ENCODE measurements around the gene AKNA. TPM values are rescaled to one million over a fixed set of nuclear protein-coding genes. Genes with fewer than 3 reads are reported as not detected.
"Not testable (repeated sequence)": the region's sequence is repeated elsewhere in the genome, so short reads cannot be mapped to it uniquely, and the experiment has no call there.

Gene AKNA
- total and polyA plus RNA-seq, 3 experiments from 2014 or later = 45.6 to 126 (median 126) TPM

DNA sequence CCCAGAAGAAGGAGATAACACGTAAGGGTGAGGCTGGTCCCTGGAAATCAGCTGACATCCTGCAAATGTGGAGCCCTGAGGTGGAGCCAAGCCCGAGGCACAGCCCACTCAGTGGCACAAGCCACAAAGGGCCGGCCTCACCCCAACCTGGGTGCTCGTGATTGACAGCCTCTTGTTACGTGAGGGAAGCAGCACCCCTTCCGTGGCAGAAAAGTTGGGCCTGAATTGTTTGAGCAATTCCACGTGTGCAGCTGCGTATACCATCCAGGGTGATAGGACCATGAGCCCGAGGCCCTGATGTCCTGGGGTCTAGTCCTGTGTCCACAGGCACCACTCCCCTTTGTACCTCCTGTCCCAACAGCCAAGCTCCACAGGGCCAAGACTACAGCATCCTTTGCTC is 53.3 kb downstream of the AKNA start:
- Mint-ChIP-seq H3K4me1 (peaks cover 24 to 42% (median 35%) of the 10 kb centered on the region in 3 donors), H3K27me3 (peaks cover 0 to 4% of the 10 kb centered on the region in 2 donors), H3K9me3 (no peaks in the 10 kb centered on the region), H3K27ac (peak overlapping the region in 4 of 8 donors; percentile 40 to 47 (median 42)), H3K36me3 (peaks cover 0 to 49% (median 22%) of the 10 kb centered on the region in 3 donors), H3K4me3 (no peak overlapping the region)
- H3K4me1 ChIP-seq (ENCODE audit: insufficient read depth, low read length) = no peaks in the 10 kb centered on the region
- CTCF ChIA-PET = no interaction called here
- H3K36me3 ChIP-seq (ENCODE audit: insufficient read depth, low read length) = peaks cover 31% of the 10 kb centered on the region
- POLR2A ChIA-PET = no interaction called here
- H3K4me3 ChIP-seq (ENCODE audit: low read length) = no peak overlapping the region
- no peaks in the 10 kb centered on the region for H3K27me3 ChIP-seq (ENCODE audit: insufficient read depth, low read length, poor library complexity, severe bottlenecking)
- H3K9me3 ChIP-seq (ENCODE audit: low read length) = no peaks in the 10 kb centered on the region
- DNase-seq = no peak
- H3K27ac ChIP-seq (ENCODE audit: low read depth, low read length) = no peak overlapping the region

DNA sequence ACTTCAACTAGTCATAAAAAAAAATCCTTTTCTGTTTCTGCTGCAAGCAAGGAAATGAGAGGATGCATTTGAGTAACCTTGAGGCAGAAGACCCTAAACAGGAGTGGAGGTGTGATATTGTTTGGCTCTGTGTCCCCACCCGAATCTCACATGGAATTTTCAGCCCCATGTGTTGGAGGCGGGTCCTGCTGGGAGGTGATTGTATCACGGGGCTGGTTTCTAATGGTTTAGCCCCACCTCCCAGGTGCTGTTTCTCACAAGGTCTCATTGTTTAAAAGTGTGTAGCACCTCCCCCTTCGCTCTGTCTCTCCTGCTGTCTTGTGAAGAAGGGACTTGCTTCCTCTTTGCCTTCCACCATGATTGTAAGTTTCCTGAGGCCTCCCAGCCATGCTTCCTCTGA is 54.1 kb downstream of the AKNA start:
- H3K9me3 ChIP-seq (ENCODE audit: low read length); POLR2A ChIA-PET; H3K27me3 Mint-ChIP-seq; H3K4me1 ChIP-seq (ENCODE audit: insufficient read depth, low read length); H3K27me3 ChIP-seq (ENCODE audit: insufficient read depth, low read length, poor library complexity, severe bottlenecking); H3K4me3 Mint-ChIP-seq; H3K4me3 ChIP-seq (ENCODE audit: low read length); H3K9me3 Mint-ChIP-seq; DNase-seq; CTCF ChIA-PET; H3K27ac ChIP-seq (ENCODE audit: low read depth, low read length); H3K27ac Mint-ChIP-seq: not testable (repeated sequence)
- peaks cover 23% of the 10 kb centered on the region for H3K36me3 ChIP-seq (ENCODE audit: insufficient read depth, low read length)
- peaks cover 0 to 41% (median 14%) of the 10 kb centered on the region in 3 donors for H3K36me3 Mint-ChIP-seq
- H3K4me1 Mint-ChIP-seq = peaks cover 21 to 35% (median 27%) of the 10 kb centered on the region in 3 donors

- H3K27ac ChIP-seq (ENCODE audit: low read depth, low read length); H3K27me3 Mint-ChIP-seq; H3K4me1 ChIP-seq (ENCODE audit: insufficient read depth, low read length); H3K9me3 ChIP-seq (ENCODE audit: low read length); H3K4me3 ChIP-seq (ENCODE audit: low read length); H3K9me3 Mint-ChIP-seq; DNase-seq; H3K27me3 ChIP-seq (ENCODE audit: insufficient read depth, low read length, poor library complexity, severe bottlenecking); CTCF ChIA-PET: not testable (repeated sequence)
- H3K4me3 Mint-ChIP-seq = peak overlapping the region in 3 of 7 donors; percentile 18 to 45 (median 22)
- peaks cover 0 to 29% (median 9%) of the 10 kb centered on the region in 3 donors for H3K36me3 Mint-ChIP-seq
- H3K4me1 Mint-ChIP-seq = peaks cover 18 to 28% (median 22%) of the 10 kb centered on the region in 3 donors
- POLR2A ChIA-PET = interaction anchor here (0.6 kb wide), 1 partner anchor 595 kb away, joined by 3 read pairs; no protein-coding TSS in a partner anchor
- peaks cover 11% of the 10 kb centered on the region for H3K36me3 ChIP-seq (ENCODE audit: insufficient read depth, low read length)
- H3K27ac Mint-ChIP-seq = peak overlapping the region in 7 of 8 donors; percentile 27 to 81 (median 70)
Measured at GRCh38 chr9:114332474-114333040, 55.2 kb downstream of the AKNA start.

GRCh38 chr9:114331229-114332195 is 56.3 kb downstream of the AKNA start:
- H3K4me3 Mint-ChIP-seq = peak overlapping the region in 4 of 7 donors; percentile 20 to 72 (median 36)
- H3K4me3 ChIP-seq (ENCODE audit: low read length); DNase-seq; H3K27me3 Mint-ChIP-seq; H3K4me1 ChIP-seq (ENCODE audit: insufficient read depth, low read length); H3K36me3 ChIP-seq (ENCODE audit: insufficient read depth, low read length); H3K9me3 Mint-ChIP-seq; H3K27me3 ChIP-seq (ENCODE audit: insufficient read depth, low read length, poor library complexity, severe bottlenecking); H3K27ac ChIP-seq (ENCODE audit: low read depth, low read length); H3K9me3 ChIP-seq (ENCODE audit: low read length): not testable (repeated sequence)
- peak overlapping the region in 5 of 8 donors; percentile 35 to 80 (median 68) for H3K27ac Mint-ChIP-seq
- peaks cover 18 to 28% (median 22%) of the 10 kb centered on the region in 3 donors for H3K4me1 Mint-ChIP-seq
- CTCF ChIA-PET = interaction anchor here (1.2 kb wide), 1 partner anchor 53 kb away, joined by 3 read pairs; no protein-coding TSS in a partner anchor
- peaks cover 0 to 20% (median 9%) of the 10 kb centered on the region in 3 donors for H3K36me3 Mint-ChIP-seq
- POLR2A ChIA-PET = interaction anchor here (0.6 kb wide), 1 partner anchor 596 kb away, joined by 3 read pairs; no protein-coding TSS in a partner anchor

GRCh38 chr9:114330636-114331035 is 57.1 kb downstream of the AKNA start:
- Mint-ChIP-seq H3K9me3 (no peaks in the 10 kb centered on the region), H3K27me3 (peaks cover 0 to 4% of the 10 kb centered on the region in 2 donors), H3K27ac (peak overlapping the region in 4 of 8 donors; percentile 32 to 80 (median 62)), H3K4me1 (peaks cover 18 to 28% (median 22%) of the 10 kb centered on the region in 3 donors), H3K36me3 (peaks cover 0 to 11% (median 5%) of the 10 kb centered on the region in 3 donors), H3K4me3 (peak overlapping the region in 1 of 7 donors; percentile 40)
- Histone ChIP-seq H3K9me3 (ENCODE audit: low read length) (no peaks in the 10 kb centered on the region), H3K4me3 (ENCODE audit: low read length) (no peak overlapping the region), H3K36me3 (ENCODE audit: insufficient read depth, low read length) (peaks cover 6% of the 10 kb centered on the region), H3K27me3 (ENCODE audit: insufficient read depth, low read length, poor library complexity, severe bottlenecking) (no peaks in the 10 kb centered on the region), H3K4me1 (ENCODE audit: insufficient read depth, low read length) (no peaks in the 10 kb centered on the region), H3K27ac (ENCODE audit: low read depth, low read length) (no peak overlapping the region)
- DNase-seq = no peak
- ChIA-PET CTCF (interaction anchor here (1.2 kb wide), 1 partner anchor 54 kb away, joined by 3 read pairs; no protein-coding TSS in a partner anchor), POLR2A (no interaction called here)

DNA sequence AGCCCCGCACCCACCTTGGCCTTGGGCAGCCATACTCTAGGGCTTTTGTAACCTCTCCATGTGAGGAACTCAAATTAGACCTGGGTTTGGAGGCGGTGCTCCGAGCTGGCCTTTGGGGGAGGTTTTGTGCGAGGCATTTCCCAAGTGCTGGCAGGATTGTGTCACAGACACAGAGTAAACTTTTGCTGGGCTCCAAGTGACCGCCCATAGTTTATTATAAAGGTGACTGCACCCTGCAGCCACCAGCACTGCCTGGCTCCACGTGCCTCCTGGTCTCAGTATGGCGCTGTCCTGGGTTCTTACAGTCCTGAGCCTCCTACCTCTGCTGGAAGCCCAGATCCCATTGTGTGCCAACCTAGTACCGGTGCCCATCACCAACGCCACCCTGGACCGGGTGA is 58.2 kb downstream of the AKNA start, which contains the start of gene ORM2:
Gene ORM2 (plus strand): TSS at position 245 of the 398 bp plus-strand sequence. CDS start 36 bp downstream, at position 281.
- H3K27me3 ChIP-seq (ENCODE audit: insufficient read depth, low read length, poor library complexity, severe bottlenecking); H3K9me3 Mint-ChIP-seq; H3K36me3 Mint-ChIP-seq; POLR2A ChIA-PET; H3K4me3 ChIP-seq (ENCODE audit: low read length); H3K36me3 ChIP-seq (ENCODE audit: insufficient read depth, low read length); CTCF ChIA-PET; H3K27me3 Mint-ChIP-seq; DNase-seq; H3K9me3 ChIP-seq (ENCODE audit: low read length); H3K27ac ChIP-seq (ENCODE audit: low read depth, low read length); H3K4me1 ChIP-seq (ENCODE audit: insufficient read depth, low read length): not testable (repeated sequence)
- Mint-ChIP-seq H3K27ac (peak within 1 kb of the TSS in 5 of 8 donors; percentile 32 to 85 (median 68)), H3K4me3 (peak within 1 kb of the TSS in 2 of 7 donors; percentile 40 to 54), H3K4me1 (peaks cover 18 to 23% (median 22%) of the 10 kb centered on the region in 3 donors)

DNA sequence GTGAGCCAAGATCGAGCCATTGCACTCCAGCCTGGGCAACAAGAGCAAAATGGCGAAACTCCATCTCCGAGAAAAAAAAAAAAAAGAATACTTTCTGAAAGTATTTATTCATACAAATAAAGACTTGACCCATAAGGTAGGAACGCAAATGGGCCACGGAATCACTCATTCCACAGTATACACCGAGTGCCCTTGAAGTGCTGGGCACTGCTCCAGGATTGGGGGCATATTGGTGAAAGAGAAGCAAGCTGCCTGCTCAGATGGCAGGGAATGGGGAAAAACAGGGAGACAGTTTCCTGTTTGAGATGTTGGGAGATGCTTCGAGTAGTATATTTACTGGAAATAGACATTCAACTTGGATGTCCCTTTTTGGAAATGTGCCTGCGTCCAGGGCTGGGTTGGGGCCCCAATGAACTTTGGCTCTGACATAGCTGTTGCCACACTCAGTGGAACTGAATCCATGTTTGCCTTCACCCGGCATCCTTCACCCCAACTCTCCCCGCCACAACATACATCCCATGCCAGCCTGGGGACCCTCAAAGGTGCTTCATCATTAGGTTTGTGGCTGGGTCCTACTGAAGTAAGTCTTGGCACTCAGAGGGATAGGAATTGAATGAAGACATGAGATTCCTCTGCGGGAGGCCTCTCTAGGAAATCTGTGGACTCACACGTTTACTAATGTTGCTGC is 58.7 kb downstream of the AKNA start:
- H3K9me3 ChIP-seq (ENCODE audit: low read length); H3K36me3 ChIP-seq (ENCODE audit: insufficient read depth, low read length); H3K27me3 ChIP-seq (ENCODE audit: insufficient read depth, low read length, poor library complexity, severe bottlenecking); H3K27ac Mint-ChIP-seq; H3K27me3 Mint-ChIP-seq; H3K4me1 ChIP-seq (ENCODE audit: insufficient read depth, low read length); DNase-seq; H3K4me3 ChIP-seq (ENCODE audit: low read length); CTCF ChIA-PET; H3K27ac ChIP-seq (ENCODE audit: low read depth, low read length); H3K9me3 Mint-ChIP-seq; H3K36me3 Mint-ChIP-seq; H3K4me3 Mint-ChIP-seq: not testable (repeated sequence)
- POLR2A ChIA-PET = interaction anchor here (0.9 kb wide), 1 partner anchor 37 kb away, joined by 5 read pairs; no protein-coding TSS in a partner anchor
- H3K4me1 Mint-ChIP-seq = peaks cover 18 to 23% (median 22%) of the 10 kb centered on the region in 3 donors
